ENCODE results near the gene SNX21. TPM values are rescaled to one million over a fixed set of nuclear protein-coding genes. Genes with fewer than 3 reads are reported as not detected.

SNX21 gene
- total and polyA plus RNA-seq, 5 donors: 23.5 to 30.7 (median 26.7) TPM

DNA sequence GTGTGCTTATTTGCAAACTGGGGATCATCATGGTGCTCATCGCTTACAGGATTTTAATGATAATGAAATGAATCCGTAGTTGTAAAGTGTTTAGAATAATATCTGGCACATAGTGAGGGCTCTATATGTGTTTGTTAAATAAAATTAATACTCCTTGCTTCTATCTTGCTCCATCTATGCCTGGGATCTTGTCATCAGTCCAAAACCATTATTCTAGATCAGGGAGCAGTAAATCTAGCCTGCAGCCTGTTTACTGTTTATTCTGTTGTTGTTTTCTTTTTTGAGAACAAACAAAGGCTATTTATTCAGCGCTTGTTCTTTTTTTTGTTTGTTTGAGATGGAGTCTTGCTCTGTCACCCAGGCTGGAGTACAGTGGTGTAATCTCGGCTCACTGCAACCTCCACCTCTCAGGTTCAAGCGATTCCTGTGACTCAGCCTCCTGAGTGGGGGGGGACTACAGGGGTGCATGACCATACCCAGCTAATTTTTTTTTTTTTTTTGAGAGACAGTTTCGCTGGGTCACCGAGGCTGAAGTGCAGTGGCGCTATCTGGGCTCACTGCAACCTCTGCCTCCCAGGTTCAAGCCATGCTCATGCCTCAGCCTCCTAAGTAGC lies 15.5 kb downstream of the SNX21 start:
- intact Hi-C loops (cut with DNase I): no loop called here
- whole genome bisulfite sequencing: 88% methylated on average over 8 of the region's 8 CpGs
- Histone ChIP-seq H3K9me3 (ENCODE audit: control insufficient read depth, low read length) (no peaks in the 10 kb centered on the region), H3K4me1 (ENCODE audit: control insufficient read depth, insufficient read depth, low read length) (no peaks in the 10 kb centered on the region), H3K27ac (ENCODE audit: low read length) (no peak overlapping the region), H3K4me3 (ENCODE audit: low read length) (no peak overlapping the region), H3K27me3 (ENCODE audit: control insufficient read depth, insufficient read depth) (no peaks in the 10 kb centered on the region)
- ATAC-seq: no peak
- DNase-seq: peak in 1 of 3 donors; percentile 30

DNA sequence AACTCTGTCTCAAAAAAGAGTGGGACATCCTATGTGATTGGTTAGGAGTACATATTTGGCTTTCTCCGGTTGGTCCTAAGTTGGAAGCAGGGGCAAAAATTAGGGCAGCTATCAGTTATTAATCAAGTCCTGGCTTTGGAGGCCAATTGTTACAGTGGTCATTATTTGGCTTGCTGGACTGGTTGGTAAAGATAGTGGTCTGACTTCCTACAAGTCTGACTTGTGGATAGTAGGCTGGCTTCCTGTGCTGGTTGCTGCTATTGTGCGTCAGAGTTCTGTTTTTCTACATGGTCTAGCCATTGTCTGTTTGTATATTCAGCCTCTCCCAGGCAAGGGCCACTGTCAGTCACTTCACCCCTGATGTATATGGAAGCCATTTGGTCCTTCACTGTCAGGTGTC lies 16.6 kb downstream of the SNX21 start:
- H3K4me1 ChIP-seq (ENCODE audit: control insufficient read depth, insufficient read depth, low read length): peaks cover 2% of the 10 kb centered on the region
- ATAC-seq (no peak), DNase-seq (no peak)
- WGBS: 96% methylated on average over 2 of the region's 2 CpGs
- H3K27me3 ChIP-seq (ENCODE audit: control insufficient read depth, insufficient read depth): no peaks in the 10 kb centered on the region
- H3K4me3 ChIP-seq (ENCODE audit: low read length): no peak overlapping the region
- no peak overlapping the region for H3K27ac ChIP-seq (ENCODE audit: low read length)
- intact Hi-C loops (cut with DNase I): no loop called here
- H3K9me3 ChIP-seq (ENCODE audit: control insufficient read depth, low read length): no peaks in the 10 kb centered on the region

GRCh38 chr20:45850926-45851325 lies 17.3 kb downstream of the SNX21 start:
- DNase-seq (peak in 1 of 3 donors; percentile 13), ATAC-seq (no peak)
- Histone ChIP-seq H3K4me3 (ENCODE audit: low read length) (no peak overlapping the region), H3K9me3 (ENCODE audit: control insufficient read depth, low read length) (no peaks in the 10 kb centered on the region), H3K4me1 (ENCODE audit: control insufficient read depth, insufficient read depth, low read length) (peaks cover 5% of the 10 kb centered on the region), H3K27me3 (ENCODE audit: control insufficient read depth, insufficient read depth) (no peaks in the 10 kb centered on the region), H3K27ac (ENCODE audit: low read length) (peak overlapping the region; percentile 66)
- intact Hi-C loops (cut with DNase I): no loop called here
- whole genome bisulfite sequencing: 71% methylated on average over 1 of the region's 1 CpG

- Histone ChIP-seq H3K27me3 (ENCODE audit: control insufficient read depth, insufficient read depth) (no peaks in the 10 kb centered on the region), H3K27ac (ENCODE audit: low read length) (no peak overlapping the region), H3K4me1 (ENCODE audit: control insufficient read depth, insufficient read depth, low read length) (peaks cover 6% of the 10 kb centered on the region), H3K9me3 (ENCODE audit: control insufficient read depth, low read length) (no peaks in the 10 kb centered on the region), H3K4me3 (ENCODE audit: low read length) (no peak overlapping the region)
- DNase-seq: no peak
- intact Hi-C loops (cut with DNase I): no loop called here
- no peak for ATAC-seq
These were observed 17.9 kb downstream of the SNX21 start for GRCh38 chr20:45851501-45851900.

DNA sequence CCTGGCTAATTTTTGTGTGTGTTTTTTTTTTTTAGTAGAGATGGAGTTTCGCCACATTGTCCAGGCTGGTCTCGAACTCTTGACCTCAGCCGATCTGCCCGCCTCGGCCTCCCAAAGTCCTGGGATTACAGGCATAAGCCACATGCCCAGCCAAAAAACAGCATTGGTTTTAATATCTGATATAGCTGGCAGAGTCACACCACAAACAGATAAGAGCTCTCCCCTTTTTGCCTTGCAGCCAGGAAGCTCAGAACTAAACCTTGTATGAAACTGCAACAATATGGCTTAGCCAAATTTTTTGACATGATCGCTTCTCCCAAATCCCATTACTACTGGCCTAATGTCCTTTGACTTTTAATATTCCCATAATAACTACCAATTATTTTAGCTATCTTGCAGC lies 18.7 kb downstream of the SNX21 start:
- Histone ChIP-seq H3K27me3 (ENCODE audit: control insufficient read depth, insufficient read depth) (no peaks in the 10 kb centered on the region), H3K4me1 (ENCODE audit: control insufficient read depth, insufficient read depth, low read length) (peaks cover 6% of the 10 kb centered on the region), H3K9me3 (ENCODE audit: control insufficient read depth, low read length) (no peaks in the 10 kb centered on the region), H3K4me3 (ENCODE audit: low read length) (no peak overlapping the region), H3K27ac (ENCODE audit: low read length) (no peak overlapping the region)
- intact Hi-C loops (cut with DNase I): no loop called here
- ATAC-seq (no peak), DNase-seq (peak in 1 of 3 donors; percentile 25)
- WGBS: 95% methylated on average over 6 of the region's 6 CpGs

DNA sequence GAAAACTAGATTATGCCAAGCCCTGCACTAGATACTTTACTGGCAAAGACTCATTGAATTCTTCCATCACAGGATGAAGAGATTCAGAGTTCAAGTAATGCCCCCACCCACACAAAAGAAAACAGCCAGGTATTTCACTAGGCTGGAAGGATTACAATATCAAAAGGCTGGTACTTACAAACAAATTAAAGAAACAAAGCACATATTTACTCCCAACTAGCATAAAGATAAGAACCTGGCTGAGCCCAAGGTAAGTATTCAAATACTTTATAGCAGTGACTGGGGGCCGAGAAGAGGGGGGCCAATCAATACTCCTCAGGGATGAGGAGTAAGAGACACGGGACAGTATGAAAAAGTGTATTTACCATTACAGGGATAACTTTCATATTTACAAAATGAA lies 19.9 kb downstream of the SNX21 start:
- WGBS: 79% methylated on average over 2 of the region's 2 CpGs
- Histone ChIP-seq H3K4me1 (ENCODE audit: control insufficient read depth, insufficient read depth, low read length) (peaks cover 11% of the 10 kb centered on the region), H3K27me3 (ENCODE audit: control insufficient read depth, insufficient read depth) (no peaks in the 10 kb centered on the region), H3K4me3 (ENCODE audit: low read length) (no peak overlapping the region), H3K9me3 (ENCODE audit: control insufficient read depth, low read length) (no peaks in the 10 kb centered on the region), H3K27ac (ENCODE audit: low read length) (no peak overlapping the region)
- no peak for DNase-seq
- intact Hi-C loops (cut with DNase I): no loop called here
- ATAC-seq: no peak

GRCh38 chr20:45857114-45857881 lies 23.7 kb downstream of the SNX21 start, which contains the start of the genes ACOT8 and ZSWIM3:
TSS of gene ACOT8 (minus strand) at chr20:45857392. CDS start at chr20:45857315, 77 bp downstream.
TSS of gene ZSWIM3 (plus strand) at chr20:45857614. CDS start at chr20:45857826, 212 bp downstream.
- peaks cover 11% of the 10 kb centered on the region for H3K4me1 ChIP-seq (ENCODE audit: control insufficient read depth, insufficient read depth, low read length)
- H3K27ac ChIP-seq (ENCODE audit: low read length): peak within 1 kb of the TSS; percentile 93
- DNase-seq (peak; percentile 92 to 96 (median 96)), ATAC-seq (peak; percentile 99)
- WGBS: under 1% methylated on average over 36 of the region's 36 CpGs
- intact Hi-C loops (cut with DNase I): no loop called here
- peak within 1 kb of the TSS; percentile 90 for H3K4me3 ChIP-seq (ENCODE audit: low read length)
- no peaks in the 10 kb centered on the region for H3K27me3 ChIP-seq (ENCODE audit: control insufficient read depth, insufficient read depth)
- H3K9me3 ChIP-seq (ENCODE audit: control insufficient read depth, low read length): no peaks in the 10 kb centered on the region

DNA sequence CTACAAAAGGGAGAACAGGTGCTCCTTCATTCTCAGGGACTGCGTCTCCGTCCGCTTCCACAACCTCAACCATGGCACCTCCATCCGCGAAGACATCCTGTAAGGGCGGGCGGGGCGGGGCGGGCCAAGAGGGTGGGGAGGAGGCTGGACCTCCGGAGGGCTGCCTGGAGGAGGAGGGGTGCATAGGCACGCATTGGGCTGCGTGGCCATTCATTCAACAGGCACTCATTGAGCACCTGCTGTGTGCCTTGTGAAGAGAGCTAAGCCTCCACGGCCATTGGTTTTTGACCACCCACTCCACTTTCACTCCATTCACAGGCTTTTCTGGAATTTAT lies 24.2 kb downstream of the SNX21 start:
- WGBS: 7% methylated on average over 13 of the region's 13 CpGs
- intact Hi-C loops (cut with DNase I): no loop called here
- Histone ChIP-seq H3K27ac (ENCODE audit: low read length) (peak overlapping the region; percentile 93), H3K9me3 (ENCODE audit: control insufficient read depth, low read length) (no peaks in the 10 kb centered on the region), H3K4me3 (ENCODE audit: low read length) (peak overlapping the region; percentile 90), H3K27me3 (ENCODE audit: control insufficient read depth, insufficient read depth) (no peaks in the 10 kb centered on the region), H3K4me1 (ENCODE audit: control insufficient read depth, insufficient read depth, low read length) (peaks cover 11% of the 10 kb centered on the region)
- DNase-seq: no peak
- ATAC-seq: peak in 1 of 2 donors; percentile 38

DNA sequence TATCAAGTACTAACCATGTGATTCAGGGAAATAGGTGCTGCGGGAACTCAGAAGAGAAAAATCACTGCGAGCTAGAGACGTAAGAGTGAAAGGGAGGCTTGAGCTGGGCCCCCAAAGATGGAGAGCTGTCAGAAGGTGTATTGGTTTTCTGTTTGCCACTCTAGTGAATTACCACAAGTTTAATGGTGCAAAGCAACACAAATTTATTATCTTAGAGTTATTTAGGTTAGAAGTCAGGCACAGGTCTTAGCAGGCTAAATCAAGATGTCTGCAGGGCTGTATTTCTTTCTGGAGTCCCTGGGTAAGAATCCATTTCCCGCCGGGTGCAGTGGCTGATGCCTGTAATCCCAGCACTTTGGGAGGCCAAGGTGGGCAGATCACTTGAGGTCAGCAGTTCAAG lies 26.3 kb downstream of the SNX21 start:
- Histone ChIP-seq H3K27me3 (ENCODE audit: control insufficient read depth, insufficient read depth) (no peaks in the 10 kb centered on the region), H3K4me3 (ENCODE audit: low read length) (no peak overlapping the region), H3K9me3 (ENCODE audit: control insufficient read depth, low read length) (no peaks in the 10 kb centered on the region), H3K27ac (ENCODE audit: low read length) (no peak overlapping the region), H3K4me1 (ENCODE audit: control insufficient read depth, insufficient read depth, low read length) (peaks cover 11% of the 10 kb centered on the region)
- DNase-seq (no peak), ATAC-seq (no peak)
- WGBS: 95% methylated on average over 5 of the region's 5 CpGs
- intact Hi-C loops (cut with DNase I): no loop called here

DNA sequence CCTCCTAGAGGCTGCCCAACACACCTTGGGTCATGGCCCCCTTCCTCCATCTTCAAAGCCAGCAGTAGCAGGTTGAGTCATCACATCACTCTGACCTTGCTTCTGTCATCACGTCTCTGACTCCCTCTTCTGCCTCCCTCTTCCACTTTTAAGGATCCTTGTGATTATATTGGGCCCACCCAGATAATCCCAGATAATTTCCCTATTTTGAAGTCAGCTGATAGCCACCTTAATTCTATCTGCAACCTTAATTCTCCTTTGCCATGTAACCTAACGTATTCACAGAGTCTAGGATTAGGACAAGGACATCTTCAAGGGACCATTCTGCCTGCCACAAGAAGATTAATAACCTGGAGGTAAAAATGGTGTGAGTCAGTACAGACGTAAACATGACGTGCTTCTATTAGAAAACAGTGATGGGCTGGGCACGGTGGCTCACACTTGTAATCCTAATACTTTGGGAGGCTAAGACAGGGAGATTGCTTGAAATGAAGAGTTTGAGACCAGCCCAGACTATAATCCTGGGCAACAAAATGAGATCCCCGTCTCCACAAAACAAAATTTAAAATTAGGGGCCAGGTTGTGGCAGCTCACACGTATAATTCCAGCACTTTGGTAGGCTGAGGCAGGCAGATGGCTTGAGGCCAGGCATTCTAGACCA lies 27.1 kb downstream of the SNX21 start:
- 76% methylated on average over 7 of the region's 7 CpGs for WGBS
- Histone ChIP-seq H3K4me3 (ENCODE audit: low read length) (no peak overlapping the region), H3K4me1 (ENCODE audit: control insufficient read depth, insufficient read depth, low read length) (peaks cover 9% of the 10 kb centered on the region), H3K27me3 (ENCODE audit: control insufficient read depth, insufficient read depth) (no peaks in the 10 kb centered on the region), H3K9me3 (ENCODE audit: control insufficient read depth, low read length) (no peaks in the 10 kb centered on the region), H3K27ac (ENCODE audit: low read length) (no peak overlapping the region)
- intact Hi-C loops (cut with DNase I): no loop called here
- DNase-seq: no peak
- ATAC-seq: no peak

Data from right cardiac atrium (tissue), 5 donors.